ENCODE data around the gene CDH3.

DNA sequence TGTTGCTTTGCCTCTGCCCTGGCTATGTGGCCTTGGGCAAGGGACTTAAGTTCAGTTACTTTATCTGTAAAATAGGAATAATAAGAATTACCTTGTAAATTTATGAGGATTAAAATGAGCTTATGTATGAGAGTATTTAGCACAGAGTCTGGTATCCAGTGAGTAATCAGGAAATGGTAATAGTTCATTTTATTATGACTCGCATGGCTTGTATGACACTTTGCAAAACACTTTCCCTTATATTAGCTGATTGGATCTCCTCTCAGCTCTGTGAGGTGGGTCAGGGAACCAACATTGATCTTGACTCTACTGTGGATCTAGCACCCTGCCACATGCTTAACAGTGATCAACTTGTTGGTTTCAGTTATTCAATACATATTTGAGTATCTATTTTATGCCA, 8.3 kb upstream of the CDH3 start:
- TF ChIP-seq, protein P1, sequence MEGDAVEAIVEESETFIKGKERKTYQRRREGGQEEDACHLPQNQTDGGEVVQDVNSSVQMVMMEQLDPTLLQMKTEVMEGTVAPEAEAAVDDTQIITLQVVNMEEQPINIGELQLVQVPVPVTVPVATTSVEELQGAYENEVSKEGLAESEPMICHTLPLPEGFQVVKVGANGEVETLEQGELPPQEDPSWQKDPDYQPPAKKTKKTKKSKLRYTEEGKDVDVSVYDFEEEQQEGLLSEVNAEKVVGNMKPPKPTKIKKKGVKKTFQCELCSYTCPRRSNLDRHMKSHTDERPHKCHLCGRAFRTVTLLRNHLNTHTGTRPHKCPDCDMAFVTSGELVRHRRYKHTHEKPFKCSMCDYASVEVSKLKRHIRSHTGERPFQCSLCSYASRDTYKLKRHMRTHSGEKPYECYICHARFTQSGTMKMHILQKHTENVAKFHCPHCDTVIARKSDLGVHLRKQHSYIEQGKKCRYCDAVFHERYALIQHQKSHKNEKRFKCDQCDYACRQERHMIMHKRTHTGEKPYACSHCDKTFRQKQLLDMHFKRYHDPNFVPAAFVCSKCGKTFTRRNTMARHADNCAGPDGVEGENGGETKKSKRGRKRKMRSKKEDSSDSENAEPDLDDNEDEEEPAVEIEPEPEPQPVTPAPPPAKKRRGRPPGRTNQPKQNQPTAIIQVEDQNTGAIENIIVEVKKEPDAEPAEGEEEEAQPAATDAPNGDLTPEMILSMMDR (IDR thresholded peaks at IDR 0.05), result no peak
- no peak for TF ChIP-seq POLR2A (IDR thresholded peaks at IDR 0.05; ENCODE audit: low read depth)
- TF ChIP-seq POLR2AphosphoS5 (IDR thresholded peaks at IDR 0.05), result no peak
- TF ChIP-seq EP300 (IDR thresholded peaks at IDR 0.05), result no peak

Measured in esophagus muscularis mucosa (tissue), 4 donors.